Activated CD4-positive, alpha-beta T cell treated with anti-CD3 and anti-CD28 coated beads, Interleukin-2, amount 50 U/mL, for 1 hour (primary cell): ENCODE results near the gene TIMM8A.
A peak's percentile ranks its signal among the peaks of the same experiment; 100 is the strongest.

Experiments used
- DNase-seq: peaks from one replicate; pipeline ENCODE4 v3.0.0-alpha.2; 2020

TIMM8A gene

GRCh38 chrX:101348452-101349192 is at the start of gene TIMM8A:
Gene TIMM8A, minus strand, starts transcription at chrX:101348742. Its CDS starts 78 bp downstream, at chrX:101348664.
- DNase-seq, result peak; percentile 69

GRCh38 chrX:101397779-101398178 is 49.2 kb upstream of the TIMM8A start:
- DNase-seq, result no peak

GRCh38 chrX:101395789-101396188 is 47.2 kb upstream of the TIMM8A start:
- no peak for DNase-seq

- DNase-seq, result no peak
These were observed 45.8 kb upstream of the TIMM8A start for GRCh38 chrX:101394372-101394771.

- DNase-seq, result no peak
These were observed 45.2 kb upstream of the TIMM8A start for GRCh38 chrX:101393530-101394305.

GRCh38 chrX:101391831-101392230 is 43.3 kb upstream of the TIMM8A start:
- no peak for DNase-seq

- peak; percentile 70 for DNase-seq
These were observed 42.4 kb upstream of the TIMM8A start, which contains the start of gene RPL36A for GRCh38 chrX:101390664-101391525. Gene RPL36A, plus strand, starts transcription at chrX:101391011. Its CDS starts 33 bp downstream, at chrX:101391044.

- DNase-seq, result no peak
These were observed 40.1 kb upstream of the TIMM8A start for GRCh38 chrX:101388604-101389003.

GRCh38 chrX:101386542-101386885 is 38.0 kb upstream of the TIMM8A start:
- no peak for DNase-seq

- no peak for DNase-seq
These were observed 37.4 kb upstream of the TIMM8A start, which contains the start of gene BTK for GRCh38 chrX:101385795-101386541. Gene BTK, minus strand, starts transcription at chrX:101386191. Its CDS starts 10,907 bp downstream, at chrX:101375284.

GRCh38 chrX:101385026-101385684 is 36.6 kb upstream of the TIMM8A start:
- DNase-seq, result no peak

GRCh38 chrX:101383679-101384205 is 35.2 kb upstream of the TIMM8A start:
- no peak for DNase-seq

GRCh38 chrX:101377547-101377946 is 29.0 kb upstream of the TIMM8A start:
- no peak for DNase-seq

- no peak for DNase-seq
These were observed 22.5 kb upstream of the TIMM8A start for GRCh38 chrX:101370888-101371504.

- DNase-seq, result no peak
These were observed 21.1 kb upstream of the TIMM8A start for GRCh38 chrX:101369687-101370086.

- no peak for DNase-seq
These were observed 20.3 kb upstream of the TIMM8A start for GRCh38 chrX:101368800-101369199.

GRCh38 chrX:101365301-101365795 is 16.8 kb upstream of the TIMM8A start:
- DNase-seq, result no peak

- no peak for DNase-seq
These were observed 14.2 kb upstream of the TIMM8A start for GRCh38 chrX:101362757-101363156.

GRCh38 chrX:101362116-101362515 is 13.6 kb upstream of the TIMM8A start:
- DNase-seq, result no peak

GRCh38 chrX:101360390-101360789 is 11.8 kb upstream of the TIMM8A start:
- no peak for DNase-seq

GRCh38 chrX:101359966-101360365 is 11.4 kb upstream of the TIMM8A start:
- DNase-seq, result no peak
